Caco-2 (cell line): ENCODE data around the gene GRIK3. TPM values are rescaled to one million over a fixed set of nuclear protein-coding genes. Genes with fewer than 3 reads are reported as not detected.

Experiments
- BruUV-seq: library from RNA; stranded (reverse); fragments of 400-500 nt; replicated peaks from 2 replicates; lab custom pipeline; 2021; lab: Mats Ljungman, UMichigan
- CTCF ChIA-PET: fragments of 300-600 bp; sonication (Branson Sonifier 250); formaldehyde crosslinking; loops from one replicate; lab custom pipeline; 2022; ENCODE audit warnings: antibody characterized with exemption; lab: Charles Lee
- POLR2A ChIA-PET: fragments of 300-600 bp; sonication (Branson Sonifier 250); formaldehyde crosslinking; loops from one replicate; lab custom pipeline; 2022; ENCODE audit warnings: antibody characterized with exemption; lab: Charles Lee
- DNase-seq, 2 experiments: peaks; one replicate each; pipeline versions ENCODE4 v3.0.0 to v3.0.0-alpha.2; 2020 to 2022
- H3K27me3 ChIP-seq: replicated peaks from 2 replicates; pipeline ENCODE4 v1.6.0; 2011; ENCODE audit warnings: low read length; ENCODE audit not compliant: control insufficient read depth, insufficient read depth
- H3K36me3 ChIP-seq: 2 replicates; pipeline ENCODE4 v1.5.1; 2011; ENCODE audit warnings: low read length; ENCODE audit not compliant: control insufficient read depth, insufficient read depth
- H3K4me1 ChIP-seq: fragments of 250-450 bp; sonication (Bioruptor Pico); 2 replicates; pipeline ENCODE4 v1.5.1; 2020; ENCODE audit warnings: mild to moderate bottlenecking
- H3K4me3 ChIP-seq: 2 replicates; pipeline ENCODE4 v1.5.1; 2011; ENCODE audit warnings: low read depth, mild to moderate bottlenecking, control low read depth, low read length
- H3K9me3 ChIP-seq: fragments of 250-450 bp; sonication (Bioruptor Pico); 2 replicates; pipeline ENCODE4 v1.5.1; 2020; ENCODE audit warnings: mild to moderate bottlenecking, moderate library complexity
- H3K27ac Mint-ChIP-seq: one replicate; pipeline ENCODE4 v1.8.0; 2022; ENCODE audit warnings: mixed read lengths; ENCODE audit not compliant: unreplicated experiment
- H3K27me3 Mint-ChIP-seq: one replicate; pipeline ENCODE4 v1.8.0; 2022; ENCODE audit warnings: mixed read lengths; ENCODE audit not compliant: insufficient read depth, unreplicated experiment
- H3K36me3 Mint-ChIP-seq: one replicate; pipeline ENCODE4 v1.8.0; 2022; ENCODE audit warnings: mild to moderate bottlenecking, mixed read lengths; ENCODE audit not compliant: insufficient read depth, unreplicated experiment
- H3K4me1 Mint-ChIP-seq: one replicate; pipeline ENCODE4 v1.8.0; 2022; ENCODE audit warnings: low read depth, mixed read lengths; ENCODE audit not compliant: unreplicated experiment
- H3K4me3 Mint-ChIP-seq: one replicate; pipeline ENCODE4 v1.8.0; 2022; ENCODE audit warnings: mild to moderate bottlenecking, moderate library complexity, mixed read lengths; ENCODE audit not compliant: unreplicated experiment
- H3K9me3 Mint-ChIP-seq: one replicate; pipeline ENCODE4 v1.8.0; 2022; ENCODE audit warnings: mixed read lengths; ENCODE audit not compliant: unreplicated experiment
- CTCF ChIP-seq, 2 experiments: fragments of 200-600 bp in 1 of 2; IDR thresholded peaks; 1 replicate in 1 of 2; 2 replicates in 1 of 2; pipeline versions ENCODE4 v1.5.1 to v1.8.0; 2011 to 2022; ENCODE audit warnings: antibody characterized with exemption in 1 of 2, control low read depth in 1 of 2, inconsistent platforms in 1 of 2, low read depth in 1 of 2, low read length in 1 of 2, mild to moderate bottlenecking in 1 of 2, moderate library complexity in 1 of 2; ENCODE audit not compliant: insufficient read depth in 1 of 2, severe bottlenecking in 1 of 2, unreplicated experiment in 1 of 2
- intact Hi-C: fragments of 100-400 bp; cut with micrococcal nuclease; formaldehyde crosslinking; loops from one replicate; pipeline ENCODE4 v1.10.0; 2022; ENCODE audit not compliant: unreplicated experiment
- total RNA-seq: library from RNA; stranded (reverse); gene quantifications from 2 replicates; pipeline ENCODE4 v1.2.3, GENCODE V29; 2022

The GRIK3 gene
- total RNA-seq, 1 experiment from 2014 or later = not detected

- Histone ChIP-seq H3K36me3 (no peaks in the 10 kb centered on the region), H3K4me1 (no peaks in the 10 kb centered on the region), H3K27me3 (no peaks in the 10 kb centered on the region), H3K4me3 (no peak overlapping the region), H3K9me3 (no peaks in the 10 kb centered on the region)
- H3K27me3 Mint-ChIP-seq = peaks cover 28% of the 10 kb centered on the region
- H3K9me3 Mint-ChIP-seq = no peaks in the 10 kb centered on the region
- ChIA-PET CTCF (no interaction called here), POLR2A (interaction anchor here (0.7 kb wide), 1 partner anchor 275 kb away, joined by 3 read pairs; no protein-coding TSS in a partner anchor)
- H3K4me3 Mint-ChIP-seq = no peak overlapping the region
- H3K27ac Mint-ChIP-seq = no peak overlapping the region
- no peaks in the 10 kb centered on the region for H3K4me1 Mint-ChIP-seq
- H3K36me3 Mint-ChIP-seq = no peaks in the 10 kb centered on the region
- TF ChIP-seq CTCF (IDR thresholded peaks at IDR 0.05; ENCODE audit: insufficient read depth in 1 of 2, low read depth in 1 of 2, low read length in 1 of 2, severe bottlenecking in 1 of 2, unreplicated experiment in 1 of 2) = no peak
- no peak for DNase-seq
- no TSS peak for BruUV-seq
- intact Hi-C loops = no loop called here
These were observed 120.7 kb downstream of the GRIK3 start for GRCh38 chr1:36913484-36914060.

- no peak overlapping the region for H3K4me3 ChIP-seq
- no peaks in the 10 kb centered on the region for H3K9me3 ChIP-seq
- Mint-ChIP-seq H3K36me3 (no peaks in the 10 kb centered on the region), H3K4me1 (no peaks in the 10 kb centered on the region), H3K4me3 (no peak overlapping the region), H3K9me3 (no peaks in the 10 kb centered on the region), H3K27ac (no peak overlapping the region), H3K27me3 (peaks cover 29% of the 10 kb centered on the region)
- no TSS peak for BruUV-seq
- no peak for DNase-seq
- H3K4me1 ChIP-seq = no peaks in the 10 kb centered on the region
- intact Hi-C loops = no loop called here
- no peaks in the 10 kb centered on the region for H3K27me3 ChIP-seq
- POLR2A ChIA-PET = no interaction called here
- no peaks in the 10 kb centered on the region for H3K36me3 ChIP-seq
- no peak for TF ChIP-seq CTCF (IDR thresholded peaks at IDR 0.05; ENCODE audit: insufficient read depth in 1 of 2, low read depth in 1 of 2, low read length in 1 of 2, severe bottlenecking in 1 of 2, unreplicated experiment in 1 of 2)
- CTCF ChIA-PET = no interaction called here
These were observed 121.3 kb downstream of the GRIK3 start for GRCh38 chr1:36913016-36913415.

GRCh38 chr1:36912365-36912865 is 121.9 kb downstream of the GRIK3 start:
- TF ChIP-seq CTCF (IDR thresholded peaks at IDR 0.05; ENCODE audit: insufficient read depth in 1 of 2, low read depth in 1 of 2, low read length in 1 of 2, severe bottlenecking in 1 of 2, unreplicated experiment in 1 of 2) = no peak
- no peak for DNase-seq
- Mint-ChIP-seq H3K36me3 (no peaks in the 10 kb centered on the region), H3K27ac (no peak overlapping the region), H3K4me1 (no peaks in the 10 kb centered on the region), H3K27me3 (peaks cover 30% of the 10 kb centered on the region), H3K4me3 (no peak overlapping the region), H3K9me3 (no peaks in the 10 kb centered on the region)
- intact Hi-C loops = no loop called here
- Histone ChIP-seq H3K4me3 (no peak overlapping the region), H3K4me1 (no peaks in the 10 kb centered on the region), H3K36me3 (no peaks in the 10 kb centered on the region), H3K9me3 (no peaks in the 10 kb centered on the region), H3K27me3 (no peaks in the 10 kb centered on the region)
- ChIA-PET CTCF (no interaction called here), POLR2A (no interaction called here)
- BruUV-seq = no TSS peak
